ENCODE results near the gene ADGRG1.

- TF ChIP-seq FOXP2 (optimal IDR thresholded peaks at IDR 0.05; ENCODE audit: borderline replicate concordance, extremely low read depth, extremely low read length, insufficient read depth) (no peak), POLR2AphosphoS5 (IDR thresholded peaks at IDR 0.05; ENCODE audit: low read depth, low read length) (no peak)
Observed at GRCh38 chr16:57608462-57609113, 19.8 kb upstream of the ADGRG1 start.

Measured in PFSK-1 (cell line).